Heart right ventricle (tissue), 16 donors: ENCODE results near the gene UBE2D1. TPM values are rescaled to one million over a fixed set of nuclear protein-coding genes. Genes with fewer than 3 reads are reported as not detected.

Source experiments
- ATAC-seq, 8 donors: fragments of 200-7000 bp; cut with Tn5 transposase; one replicate each; pipeline ENCODE4 v1.9.1; 2020; ENCODE audit warnings: mild to moderate bottlenecking in 8 of 8, moderate library complexity in 8 of 8, moderate number of reproducible peaks in 1 of 8
- DNase-seq, 2 donors: peaks; one replicate each; pipeline ENCODE4 v3.0.0-alpha.2; 2020
- H3K27ac ChIP-seq, 10 donors: fragments of 200-600 bp; sonication (generic) in 2 of 10; one replicate each; pipeline versions ENCODE4 v1.5.0 to v1.8.0; 2020 to 2022; ENCODE audit warnings: mild to moderate bottlenecking in 3 of 10
- H3K27me3 ChIP-seq, 7 donors: fragments of 200-600 bp; one replicate each; pipeline ENCODE4 v1.8.0; 2021 to 2022; ENCODE audit warnings: mild to moderate bottlenecking in 2 of 7
- H3K36me3 ChIP-seq, 9 donors: fragments of 200-600 bp; sonication (generic) in 1 of 9; one replicate each; pipeline versions ENCODE4 v1.5.0 to v1.8.0; 2020 to 2022; ENCODE audit warnings: mild to moderate bottlenecking in 2 of 9
- H3K4me1 ChIP-seq, 9 donors: fragments of 200-600 bp; sonication (generic) in 1 of 9; one replicate each; pipeline versions ENCODE4 v1.5.0 to v1.8.0; 2020 to 2022; ENCODE audit warnings: mild to moderate bottlenecking in 4 of 9
- H3K4me3 ChIP-seq, 10 donors: fragments of 200-600 bp; sonication (generic) in 2 of 10; one replicate each; pipeline versions ENCODE4 v1.5.0 to v1.8.0; 2020 to 2022; ENCODE audit warnings: mild to moderate bottlenecking in 7 of 10, moderate library complexity in 2 of 10
- H3K9me3 ChIP-seq, 11 donors: fragments of 200-600 bp in 10 of 11; sonication (generic) in 2 of 11; one replicate each; pipeline versions ENCODE4 v1.5.0 to v1.8.0; 2013 to 2022; ENCODE audit warnings: mild to moderate bottlenecking in 2 of 11, control low read depth in 1 of 11, moderate library complexity in 1 of 11
- WGBS, 2 donors: extraction: QIAGEN DNeasy Blood & Tissue Kit; methylation state at CpG; one replicate each; pipeline ENCODE4 v1.1.7; 2013; ENCODE audit warnings: inconsistent platforms in 1 of 2; 5-methylcytosine and 5-hydroxymethylcytosine counted together
- intact Hi-C, 10 donors: fragments of 100-400 bp; cut with DNase I; formaldehyde crosslinking; loops; one replicate each; pipeline versions ENCODE4 v1.11.1 to v1.14.2; 2022
- polyA plus RNA-seq, 2 donors: library from polyadenylated mRNA; stranded (reverse); fragments of 200-250 nt; gene quantifications; one replicate each; pipeline ENCODE4 v1.2.3, GENCODE V29; 2013
- total RNA-seq, 10 donors: library from RNA; stranded (reverse); fragmentation: NEBNext Ultra II Directional in 3 of 10; extraction: Animal tissue kit (Norgen Biotek cat#: 25700) in 3 of 10; gene quantifications; one replicate each; pipeline versions ENCODE4 v1.2.1 to v1.2.4, GENCODE V29; 2021 to 2023
- TF ChIP-seq, protein P1 (sequence below), 9 donors: fragments of 200-600 bp; sonication (generic) in 2 of 9; IDR thresholded peaks; one replicate each; pipeline versions ENCODE4 v1.5.0 to v1.8.0; 2021 to 2022; ENCODE audit warnings: antibody characterized with exemption in 9 of 9, mild to moderate bottlenecking in 5 of 9, moderate library complexity in 1 of 9
- donor health status: Arrhythmogenic right ventricular cardiomyopathy.
- donor health status: ischemic (EF 13 %, LVEDD 7.1; RV severe dilation, severe dysfunction).
- donor health status: healthy with polysubstance abuse.
- donor health status: DM: no; HTN: yes; CAD: no.
- donor health status: DM: no; HTN: no; CAD: no.
- donor health status: ischemic (EF 25% LVEDD 6.9; RV normal size, moderate dysfunction).
- donor health status: ischemic (EF 25% LVEDD 5.7; RV mildly dilated, moderate dysfunction).
- donor health status: healthy.
- donor health status: DM: yes; HTN: yes; CAD: no.
- donor health status: Ischemic cardiomyopathy.
- donor health status: ischemic (EF 35%, LVEDD 5.7; RV mildly dilated, moderate dysfunction).
- donor health status: nonischemic (EF 11% LVEDD 7.7; RV severe dilation, severe dysfunction).
- donor health status: DM: yes; HTN: yes; CAD: no.
- donor health status: PGD.
- donor health status: ischemic (EF 29% LVEDD 5.4; RV normal size, mild dysfunction).
- donor health status: nonischemic (EF 23%, LVEDD 6.1; RV moderate dilation, normal function).

The UBE2D1 gene
- total and polyA plus RNA-seq, 12 donors, result 12.2 to 71.0 (median 59.5) TPM

GRCh38 chr10:58394471-58394870 lies 59.7 kb downstream of the UBE2D1 start:
- no peak overlapping the region for H3K4me3 ChIP-seq
- H3K27me3 ChIP-seq, result no peaks in the 10 kb centered on the region
- peaks cover 0 to 97% (median 30%) of the 10 kb centered on the region in 9 donors for H3K36me3 ChIP-seq
- H3K27ac ChIP-seq, result no peak overlapping the region
- ATAC-seq, result no peak
- intact Hi-C loops, result loop anchor here in 2 of 10 donors (5.0 to 10.0 kb wide), 2 partner anchors 90 to 217 kb away; no protein-coding TSS in a partner anchor
- DNase-seq, result no peak
- TF ChIP-seq, protein P1, sequence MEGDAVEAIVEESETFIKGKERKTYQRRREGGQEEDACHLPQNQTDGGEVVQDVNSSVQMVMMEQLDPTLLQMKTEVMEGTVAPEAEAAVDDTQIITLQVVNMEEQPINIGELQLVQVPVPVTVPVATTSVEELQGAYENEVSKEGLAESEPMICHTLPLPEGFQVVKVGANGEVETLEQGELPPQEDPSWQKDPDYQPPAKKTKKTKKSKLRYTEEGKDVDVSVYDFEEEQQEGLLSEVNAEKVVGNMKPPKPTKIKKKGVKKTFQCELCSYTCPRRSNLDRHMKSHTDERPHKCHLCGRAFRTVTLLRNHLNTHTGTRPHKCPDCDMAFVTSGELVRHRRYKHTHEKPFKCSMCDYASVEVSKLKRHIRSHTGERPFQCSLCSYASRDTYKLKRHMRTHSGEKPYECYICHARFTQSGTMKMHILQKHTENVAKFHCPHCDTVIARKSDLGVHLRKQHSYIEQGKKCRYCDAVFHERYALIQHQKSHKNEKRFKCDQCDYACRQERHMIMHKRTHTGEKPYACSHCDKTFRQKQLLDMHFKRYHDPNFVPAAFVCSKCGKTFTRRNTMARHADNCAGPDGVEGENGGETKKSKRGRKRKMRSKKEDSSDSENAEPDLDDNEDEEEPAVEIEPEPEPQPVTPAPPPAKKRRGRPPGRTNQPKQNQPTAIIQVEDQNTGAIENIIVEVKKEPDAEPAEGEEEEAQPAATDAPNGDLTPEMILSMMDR (IDR thresholded peaks at IDR 0.05), result no peak
- H3K4me1 ChIP-seq, result no peaks in the 10 kb centered on the region
- H3K9me3 ChIP-seq, result no peaks in the 10 kb centered on the region

DNA sequence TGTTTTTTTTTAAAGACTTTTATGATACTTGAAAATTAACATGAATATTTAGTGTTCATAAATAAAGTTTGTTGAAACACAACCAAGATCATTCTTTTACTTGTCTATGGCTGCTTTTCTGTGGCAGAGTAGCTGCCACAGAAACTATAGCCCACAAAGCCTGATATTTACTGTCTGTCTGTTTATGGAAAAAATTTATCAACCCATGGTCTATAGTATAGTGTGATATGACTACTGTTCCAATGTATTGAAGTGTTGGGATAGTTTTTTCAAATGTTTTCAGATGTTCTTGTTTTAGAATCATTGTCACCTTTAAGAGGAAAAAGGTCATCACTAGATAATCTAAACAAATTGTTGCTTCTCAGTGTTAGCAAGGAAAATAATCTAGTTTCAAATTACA lies 61.3 kb downstream of the UBE2D1 start:
- Histone ChIP-seq H3K9me3 (no peaks in the 10 kb centered on the region), H3K4me1 (no peaks in the 10 kb centered on the region), H3K36me3 (peaks cover 0 to 81% (median 28%) of the 10 kb centered on the region in 9 donors), H3K4me3 (no peak overlapping the region), H3K27ac (no peak overlapping the region), H3K27me3 (no peaks in the 10 kb centered on the region)
- TF ChIP-seq, protein P1 (IDR thresholded peaks at IDR 0.05), result no peak
- ATAC-seq (no peak), DNase-seq (no peak)
- intact Hi-C loops, result loop anchor here in 1 of 10 donors (10.0 kb wide), 1 partner anchor 91 kb away; no protein-coding TSS in a partner anchor

DNA sequence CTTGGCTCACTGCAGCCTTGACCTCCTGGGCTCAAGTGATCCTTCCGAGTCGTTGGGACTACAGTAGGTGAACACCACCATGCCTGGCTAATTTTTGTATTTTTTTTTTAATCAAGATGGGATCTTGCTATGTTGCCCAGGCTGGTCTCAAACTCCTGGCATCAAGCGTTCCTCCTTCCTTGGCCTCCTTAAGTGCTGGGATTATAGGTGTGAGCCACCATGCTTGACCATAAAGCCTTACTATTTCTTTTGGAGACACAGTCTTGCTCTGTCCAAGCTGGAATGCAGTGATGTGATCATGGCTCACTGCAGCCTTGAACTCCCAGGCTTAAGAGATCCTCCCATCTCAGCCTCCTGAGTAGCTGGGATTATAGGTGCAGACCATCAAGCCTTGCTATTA lies 63.0 kb downstream of the UBE2D1 start:
- WGBS, 2 donors, result 97 to 98% methylated on average over 3 of the region's 3 CpGs
- DNase-seq, result no peak
- TF ChIP-seq, protein P1 (IDR thresholded peaks at IDR 0.05), result no peak

GRCh38 chr10:58399410-58399809 lies 64.6 kb downstream of the UBE2D1 start:
- Histone ChIP-seq H3K4me3 (no peak overlapping the region), H3K27ac (no peak overlapping the region), H3K4me1 (no peaks in the 10 kb centered on the region), H3K36me3 (peaks cover 0 to 48% (median 22%) of the 10 kb centered on the region in 9 donors), H3K9me3 (no peaks in the 10 kb centered on the region), H3K27me3 (no peaks in the 10 kb centered on the region)
- DNase-seq (no peak), ATAC-seq (no peak)
- TF ChIP-seq, protein P1 (IDR thresholded peaks at IDR 0.05), result no peak
- WGBS, 2 donors, result 89 to 92% methylated on average over 4 of the region's 4 CpGs
- intact Hi-C loops, result loop anchor here in 1 of 10 donors (10.0 kb wide), 1 partner anchor 95 kb away; no protein-coding TSS in a partner anchor

More for the DNA sequence above, 63.0 kb downstream of the UBE2D1 start:
- intact Hi-C loops, result loop anchor here in 1 of 10 donors (10.0 kb wide), 1 partner anchor 93 kb away; no protein-coding TSS in a partner anchor
- H3K36me3 ChIP-seq, result peaks cover 0 to 64% (median 28%) of the 10 kb centered on the region in 9 donors
- H3K4me3 ChIP-seq, result no peak overlapping the region
- H3K27ac ChIP-seq, result no peak overlapping the region
- no peaks in the 10 kb centered on the region for H3K27me3 ChIP-seq
- no peaks in the 10 kb centered on the region for H3K4me1 ChIP-seq
- ATAC-seq, result no peak
- H3K9me3 ChIP-seq, result no peaks in the 10 kb centered on the region
